CD8-positive, alpha-beta memory T cell (primary cell): ENCODE results near the gene NTF3. TPM values are rescaled to one million over a fixed set of nuclear protein-coding genes. Genes with fewer than 3 reads are reported as not detected.

Source experiments
- CTCF ChIA-PET: fragments of 350-600 bp; sonication (Branson Sonifier 250); formaldehyde crosslinking; loops from one replicate; lab custom pipeline; 2021; ENCODE audit warnings: antibody characterized with exemption; lab: Charles Lee
- POLR2A ChIA-PET: fragments of 350-600 bp; sonication (Branson Sonifier 250); formaldehyde crosslinking; loops from one replicate; lab custom pipeline; 2021; ENCODE audit warnings: antibody characterized with exemption; lab: Charles Lee
- DNase-seq, 5 donors: peaks; one replicate each; pipeline versions ENCODE4 v3.0.0 to v3.0.0-alpha.2; 2020 to 2022; ENCODE audit warnings: mixed read lengths in 1 of 5
- H3K27ac ChIP-seq: one replicate; pipeline ENCODE4 v1.7.0; 2013; ENCODE audit warnings: low read depth, mild to moderate bottlenecking, low read length, moderate library complexity
- H3K27me3 ChIP-seq: 2 replicates; pipeline ENCODE4 v1.7.0; 2013; ENCODE audit warnings: low read length, mild to moderate bottlenecking; ENCODE audit not compliant: insufficient read depth, poor library complexity, severe bottlenecking
- H3K36me3 ChIP-seq: 2 replicates; pipeline ENCODE4 v1.7.0; 2013; ENCODE audit warnings: mild to moderate bottlenecking, low read length, moderate library complexity; ENCODE audit not compliant: insufficient read depth
- H3K4me1 ChIP-seq: 2 replicates; pipeline ENCODE4 v1.7.0; 2013; ENCODE audit warnings: mild to moderate bottlenecking, low read length, moderate library complexity; ENCODE audit not compliant: insufficient read depth
- H3K4me3 ChIP-seq: 2 replicates; pipeline ENCODE4 v1.7.0; 2013; ENCODE audit warnings: mild to moderate bottlenecking, low read length
- H3K9me3 ChIP-seq: 2 replicates; pipeline ENCODE4 v1.7.0; 2013; ENCODE audit warnings: mild to moderate bottlenecking, low read length
- H3K27ac Mint-ChIP-seq, 8 donors: one replicate each; pipeline ENCODE4 v1.8.0; 2020 to 2021; ENCODE audit warnings: mixed read lengths in 8 of 8, mild to moderate bottlenecking in 6 of 8, inconsistent platforms in 3 of 8, moderate library complexity in 3 of 8
- H3K27me3 Mint-ChIP-seq, 2 donors: one replicate each; pipeline ENCODE4 v1.8.0; 2020 to 2021; ENCODE audit warnings: mixed read lengths in 2 of 2, mild to moderate bottlenecking in 1 of 2, moderate library complexity in 1 of 2
- H3K36me3 Mint-ChIP-seq, 3 donors: one replicate each; pipeline ENCODE4 v1.8.0; 2020 to 2021; ENCODE audit warnings: mixed read lengths in 3 of 3, inconsistent platforms in 1 of 3, mild to moderate bottlenecking in 1 of 3
- H3K4me1 Mint-ChIP-seq, 3 donors: one replicate each; pipeline ENCODE4 v1.8.0; 2020 to 2021; ENCODE audit warnings: mixed read lengths in 3 of 3, inconsistent platforms in 1 of 3, mild to moderate bottlenecking in 1 of 3
- H3K4me3 Mint-ChIP-seq, 7 donors: one replicate each; pipeline ENCODE4 v1.8.0; 2020 to 2021; ENCODE audit warnings: mixed read lengths in 7 of 7, mild to moderate bottlenecking in 6 of 7, moderate library complexity in 4 of 7, inconsistent platforms in 2 of 7
- H3K9me3 Mint-ChIP-seq, 5 donors: one replicate each; pipeline ENCODE4 v1.8.0; 2020 to 2022; ENCODE audit warnings: mixed read lengths in 5 of 5, mild to moderate bottlenecking in 3 of 5, moderate library complexity in 2 of 5, inconsistent platforms in 1 of 5
- polyA plus RNA-seq: library from polyadenylated mRNA; unstranded; fragments of 300-500 nt; fragmentation: Illumina TruSeq; gene quantifications from one replicate; pipeline ENCODE4 v1.2.3, GENCODE V29; 2021
- total RNA-seq, 2 experiments: library from RNA; stranded (reverse); gene quantifications; one replicate each; pipeline ENCODE4 v1.2.3, GENCODE V29; 2021

Gene NTF3
- total and polyA plus RNA-seq, 3 experiments from 2014 or later: not detected

- no peaks in the 10 kb centered on the region for H3K9me3 ChIP-seq
- ChIA-PET POLR2A (no interaction called here), CTCF (no interaction called here)
- no peaks in the 10 kb centered on the region for H3K36me3 ChIP-seq
- Mint-ChIP-seq H3K36me3 (no peaks in the 10 kb centered on the region), H3K9me3 (peaks cover 0 to 2% (median 0%) of the 10 kb centered on the region in 5 donors), H3K4me1 (no peaks in the 10 kb centered on the region), H3K27ac (no peak overlapping the region), H3K27me3 (peaks cover 1 to 4% of the 10 kb centered on the region in 2 donors), H3K4me3 (no peak overlapping the region)
- H3K27me3 ChIP-seq: no peaks in the 10 kb centered on the region
- no peak overlapping the region for H3K27ac ChIP-seq
- DNase-seq: no peak
- H3K4me1 ChIP-seq: no peaks in the 10 kb centered on the region
- no peak overlapping the region for H3K4me3 ChIP-seq
Measured at GRCh38 chr12:5500331-5500659, 68.4 kb downstream of the NTF3 start.

- Mint-ChIP-seq H3K27me3 (peaks cover 3 to 4% of the 10 kb centered on the region in 2 donors), H3K4me3 (no peak overlapping the region), H3K4me1 (no peaks in the 10 kb centered on the region), H3K27ac (no peak overlapping the region), H3K36me3 (no peaks in the 10 kb centered on the region), H3K9me3 (peaks cover 0 to 6% (median 0%) of the 10 kb centered on the region in 5 donors)
- CTCF ChIA-PET: no interaction called here
- H3K9me3 ChIP-seq: no peaks in the 10 kb centered on the region
- no peak overlapping the region for H3K27ac ChIP-seq
- no peak overlapping the region for H3K4me3 ChIP-seq
- no peaks in the 10 kb centered on the region for H3K4me1 ChIP-seq
- POLR2A ChIA-PET: no interaction called here
- no peaks in the 10 kb centered on the region for H3K27me3 ChIP-seq
- H3K36me3 ChIP-seq: no peaks in the 10 kb centered on the region
- DNase-seq: no peak
Measured at GRCh38 chr12:5503774-5504173, 71.9 kb downstream of the NTF3 start.

- H3K27me3 Mint-ChIP-seq: peaks cover 3% of the 10 kb centered on the region in 2 donors
- no peaks in the 10 kb centered on the region for H3K4me1 Mint-ChIP-seq
- no peak overlapping the region for H3K4me3 Mint-ChIP-seq
- no peaks in the 10 kb centered on the region for H3K27me3 ChIP-seq
- ChIA-PET CTCF (no interaction called here), POLR2A (no interaction called here)
- H3K9me3 Mint-ChIP-seq: peaks cover 0 to 6% (median 0%) of the 10 kb centered on the region in 5 donors
- H3K27ac Mint-ChIP-seq: no peak overlapping the region
- DNase-seq: no peak
- H3K27ac ChIP-seq: no peak overlapping the region
- H3K36me3 Mint-ChIP-seq: no peaks in the 10 kb centered on the region
- H3K9me3 ChIP-seq: no peaks in the 10 kb centered on the region
- no peaks in the 10 kb centered on the region for H3K4me1 ChIP-seq
- H3K36me3 ChIP-seq: no peaks in the 10 kb centered on the region
- no peak overlapping the region for H3K4me3 ChIP-seq
Measured at GRCh38 chr12:5505116-5505515, 73.2 kb downstream of the NTF3 start.

- H3K27me3 Mint-ChIP-seq: peaks cover 2 to 3% of the 10 kb centered on the region in 2 donors
- Histone ChIP-seq H3K9me3 (no peaks in the 10 kb centered on the region), H3K4me1 (no peaks in the 10 kb centered on the region), H3K36me3 (no peaks in the 10 kb centered on the region), H3K27ac (no peak overlapping the region), H3K27me3 (no peaks in the 10 kb centered on the region), H3K4me3 (no peak overlapping the region)
- ChIA-PET CTCF (no interaction called here), POLR2A (no interaction called here)
- H3K4me3 Mint-ChIP-seq: no peak overlapping the region
- H3K4me1 Mint-ChIP-seq: no peaks in the 10 kb centered on the region
- H3K27ac Mint-ChIP-seq: no peak overlapping the region
- no peaks in the 10 kb centered on the region for H3K36me3 Mint-ChIP-seq
- no peak for DNase-seq
- H3K9me3 Mint-ChIP-seq: peaks cover 0 to 6% (median 0%) of the 10 kb centered on the region in 5 donors
Measured at GRCh38 chr12:5505751-5506150, 73.8 kb downstream of the NTF3 start.

- Histone ChIP-seq H3K4me1 (no peaks in the 10 kb centered on the region), H3K27me3 (no peaks in the 10 kb centered on the region), H3K9me3 (no peaks in the 10 kb centered on the region), H3K4me3 (no peak overlapping the region), H3K36me3 (no peaks in the 10 kb centered on the region), H3K27ac (no peak overlapping the region)
- H3K27ac Mint-ChIP-seq: no peak overlapping the region
- H3K27me3 Mint-ChIP-seq: peaks cover 3 to 8% of the 10 kb centered on the region in 2 donors
- no peaks in the 10 kb centered on the region for H3K36me3 Mint-ChIP-seq
- POLR2A ChIA-PET: no interaction called here
- no peak for DNase-seq
- CTCF ChIA-PET: no interaction called here
- H3K4me1 Mint-ChIP-seq: no peaks in the 10 kb centered on the region
- H3K4me3 Mint-ChIP-seq: no peak overlapping the region
- peaks cover 0 to 6% (median 0%) of the 10 kb centered on the region in 5 donors for H3K9me3 Mint-ChIP-seq
Measured at GRCh38 chr12:5506295-5506694, 74.4 kb downstream of the NTF3 start.

- no peak for DNase-seq
- no peak overlapping the region for H3K27ac Mint-ChIP-seq
- CTCF ChIA-PET: no interaction called here
- H3K27me3 Mint-ChIP-seq: peaks cover 3 to 11% of the 10 kb centered on the region in 2 donors
- no peaks in the 10 kb centered on the region for H3K27me3 ChIP-seq
- H3K9me3 Mint-ChIP-seq: peaks cover 0 to 6% (median 0%) of the 10 kb centered on the region in 5 donors
- no peaks in the 10 kb centered on the region for H3K36me3 ChIP-seq
- H3K4me1 ChIP-seq: no peaks in the 10 kb centered on the region
- no peaks in the 10 kb centered on the region for H3K9me3 ChIP-seq
- H3K4me3 Mint-ChIP-seq: no peak overlapping the region
- H3K4me1 Mint-ChIP-seq: no peaks in the 10 kb centered on the region
- H3K27ac ChIP-seq: no peak overlapping the region
- POLR2A ChIA-PET: no interaction called here
- no peaks in the 10 kb centered on the region for H3K36me3 Mint-ChIP-seq
- no peak overlapping the region for H3K4me3 ChIP-seq
Measured at GRCh38 chr12:5506821-5507231, 74.9 kb downstream of the NTF3 start.

- Mint-ChIP-seq H3K4me3 (no peak overlapping the region), H3K27me3 (peaks cover 3 to 11% of the 10 kb centered on the region in 2 donors), H3K36me3 (no peaks in the 10 kb centered on the region), H3K27ac (no peak overlapping the region), H3K4me1 (no peaks in the 10 kb centered on the region), H3K9me3 (peaks cover 0 to 6% (median 0%) of the 10 kb centered on the region in 5 donors)
- H3K27ac ChIP-seq: no peak overlapping the region
- H3K27me3 ChIP-seq: no peaks in the 10 kb centered on the region
- ChIA-PET CTCF (no interaction called here), POLR2A (no interaction called here)
- H3K4me3 ChIP-seq: no peak overlapping the region
- DNase-seq: no peak
- H3K4me1 ChIP-seq: no peaks in the 10 kb centered on the region
- no peaks in the 10 kb centered on the region for H3K9me3 ChIP-seq
- no peaks in the 10 kb centered on the region for H3K36me3 ChIP-seq
Measured at GRCh38 chr12:5507401-5507935, 75.6 kb downstream of the NTF3 start.

GRCh38 chr12:5507944-5508343 is 76.0 kb downstream of the NTF3 start:
- no peak overlapping the region for H3K4me3 ChIP-seq
- no peak for DNase-seq
- Mint-ChIP-seq H3K27ac (no peak overlapping the region), H3K36me3 (no peaks in the 10 kb centered on the region), H3K4me1 (no peaks in the 10 kb centered on the region), H3K9me3 (peaks cover 0 to 6% (median 0%) of the 10 kb centered on the region in 5 donors), H3K27me3 (peaks cover 2 to 14% of the 10 kb centered on the region in 2 donors), H3K4me3 (no peak overlapping the region)
- no peaks in the 10 kb centered on the region for H3K36me3 ChIP-seq
- H3K27ac ChIP-seq: no peak overlapping the region
- no peaks in the 10 kb centered on the region for H3K9me3 ChIP-seq
- POLR2A ChIA-PET: no interaction called here
- H3K27me3 ChIP-seq: no peaks in the 10 kb centered on the region
- H3K4me1 ChIP-seq: no peaks in the 10 kb centered on the region
- CTCF ChIA-PET: no interaction called here
